IMR-90 (cell line): ENCODE measurements around the gene CNTN3. TPM values are rescaled to one million over a fixed set of nuclear protein-coding genes. Genes with fewer than 3 reads are reported as not detected.
A peak's percentile ranks its signal among the peaks of the same experiment; 100 is the strongest.

Experiments used
- ATAC-seq: fragments of 200-7000 bp; cut with Tn5 transposase; 2 replicates; pipeline ENCODE4 v1.9.1; 2020; ENCODE audit warnings: low read depth, mild to moderate bottlenecking, moderate library complexity
- BruUV-seq: library from RNA; stranded (reverse); fragments of 400-500 nt; replicated peaks from 2 replicates; lab custom pipeline; 2021; lab: Mats Ljungman, UMichigan
- CTCF ChIA-PET: fragments of 300-600 bp; formaldehyde crosslinking; extraction: SDS; loops from one replicate; lab custom pipeline; 2021; ENCODE audit warnings: antibody characterized with exemption; lab: Yijun Ruan, JAX
- POLR2A ChIA-PET: fragments of 300-600 bp; sonication (Branson Sonifier 250); formaldehyde crosslinking; loops from one replicate; lab custom pipeline; 2022; ENCODE audit warnings: antibody characterized with exemption; ENCODE audit not compliant: unreplicated experiment; lab: Charles Lee
- DNase-seq: peaks from one replicate; pipeline ENCODE4 v3.0.0; 2013
- H2AFZ ChIP-seq: replicated peaks from 2 replicates; pipeline ENCODE3; 2013; ENCODE audit warnings: low read length, mild to moderate bottlenecking; ENCODE audit not compliant: poor library complexity
- H2AK5ac ChIP-seq: 2 replicates; pipeline ENCODE4 v1.6.1; 2013; ENCODE audit warnings: low read depth, low read length, inconsistent platforms
- H2AK9ac ChIP-seq: replicated peaks from 2 replicates; pipeline ENCODE3; 2013; ENCODE audit warnings: mild to moderate bottlenecking, low read depth, low read length, moderate library complexity; ENCODE audit not compliant: poor library complexity
- H2BK120ac ChIP-seq: 2 replicates; pipeline ENCODE4 v1.6.1; 2013; ENCODE audit warnings: low read depth, low read length, inconsistent platforms
- H2BK15ac ChIP-seq: 3 replicates; pipeline ENCODE4 v1.6.1; 2013; ENCODE audit warnings: low read depth, low read length, inconsistent platforms
- H2BK20ac ChIP-seq: 2 replicates; pipeline ENCODE4 v1.6.1; 2013; ENCODE audit warnings: low read depth, mild to moderate bottlenecking, inconsistent platforms, low read length, moderate library complexity
- H2BK5ac ChIP-seq: 2 replicates; pipeline ENCODE4 v1.6.1; 2013; ENCODE audit warnings: mild to moderate bottlenecking, low read depth, low read length, inconsistent platforms; ENCODE audit not compliant: poor library complexity, severe bottlenecking
- H3K14ac ChIP-seq: replicated peaks from 2 replicates; pipeline ENCODE4 v1.6.1; 2013; ENCODE audit warnings: low read depth, low read length, inconsistent platforms
- H3K18ac ChIP-seq: 2 replicates; pipeline ENCODE4 v1.6.1; 2013; ENCODE audit warnings: low read depth, low read length, control low read depth
- H3K23ac ChIP-seq: 2 replicates; pipeline ENCODE4 v1.6.1; 2013; ENCODE audit warnings: low read depth, low read length, inconsistent platforms
- H3K27ac ChIP-seq: 2 replicates; pipeline ENCODE4 v1.5.1; 2013; ENCODE audit warnings: mild to moderate bottlenecking, control low read depth, low read length; ENCODE audit not compliant: insufficient read depth
- H3K27me3 ChIP-seq: 2 replicates; pipeline ENCODE4 v1.6.1; 2013; ENCODE audit warnings: low read length; ENCODE audit not compliant: control insufficient read depth, insufficient read depth
- H3K36me3 ChIP-seq: 2 replicates; pipeline ENCODE4 v1.6.1; 2013; ENCODE audit warnings: low read length, mixed read lengths; ENCODE audit not compliant: control insufficient read depth, insufficient read depth
- H3K4ac ChIP-seq: 2 replicates; pipeline ENCODE4 v1.6.1; 2013; ENCODE audit warnings: low read depth, low read length, inconsistent platforms
- H3K4me1 ChIP-seq: 2 replicates; pipeline ENCODE4 v1.6.1; 2013; ENCODE audit warnings: low read length, mixed read lengths; ENCODE audit not compliant: control insufficient read depth, insufficient read depth
- H3K4me2 ChIP-seq: 2 replicates; pipeline ENCODE4 v1.6.1; 2013; ENCODE audit warnings: low read depth, mild to moderate bottlenecking, control low read depth, low read length, moderate library complexity
- H3K4me3 ChIP-seq: 2 replicates; pipeline ENCODE4 v1.5.1; 2013; ENCODE audit warnings: low read depth, mild to moderate bottlenecking, control low read depth, low read length, moderate library complexity; ENCODE audit not compliant: insufficient read depth
- H3K56ac ChIP-seq: 2 replicates; pipeline ENCODE4 v1.6.1; 2013; ENCODE audit warnings: low read length, inconsistent platforms; ENCODE audit not compliant: insufficient read depth; ENCODE audit errors: extremely low read depth
- H3K79me1 ChIP-seq, 2 experiments: 2 replicates each; pipeline ENCODE4 v1.6.1; 2013; ENCODE audit warnings: low read length in 2 of 2, inconsistent platforms in 1 of 2, low read depth in 1 of 2
- H3K9ac ChIP-seq: 2 replicates; pipeline ENCODE4 v1.6.1; 2013; ENCODE audit warnings: low read depth, low read length, control low read depth
- H3K9me1 ChIP-seq: 2 replicates; pipeline ENCODE4 v1.6.1; 2013; ENCODE audit warnings: low read length, inconsistent platforms; ENCODE audit not compliant: insufficient read depth
- H3K9me3 ChIP-seq: 2 replicates; pipeline ENCODE4 v1.6.1; 2013; ENCODE audit warnings: low read length; ENCODE audit not compliant: control insufficient read depth, insufficient read depth
- H4K20me1 ChIP-seq: 2 replicates; pipeline ENCODE4 v1.6.1; 2013; ENCODE audit warnings: low read length, inconsistent platforms; ENCODE audit not compliant: insufficient read depth
- H4K5ac ChIP-seq: 2 replicates; pipeline ENCODE4 v1.6.1; 2013; ENCODE audit warnings: mild to moderate bottlenecking, low read depth, low read length, control low read depth
- H4K8ac ChIP-seq, 2 experiments: 2 replicates each; pipeline ENCODE4 v1.6.1; 2013; ENCODE audit warnings: low read depth in 2 of 2, low read length in 2 of 2, control low read depth in 1 of 2, inconsistent platforms in 1 of 2
- H4K91ac ChIP-seq: 2 replicates; pipeline ENCODE4 v1.6.1; 2013; ENCODE audit warnings: low read depth, low read length, inconsistent platforms; ENCODE audit not compliant: insufficient read depth
- CEBPB ChIP-seq: IDR thresholded peaks from 2 replicates; pipeline ENCODE4 v1.6.1; 2012; ENCODE audit warnings: low read depth, low read length, improper control_type of control experiment
- FOS ChIP-seq: fragments of 150-350 bp; IDR thresholded peaks from 2 replicates; pipeline ENCODE4 v1.6.1; 2016; ENCODE audit warnings: low read depth, low read length
- NFE2L2 ChIP-seq: fragments of 150-350 bp; IDR thresholded peaks from 2 replicates; pipeline ENCODE4 v1.6.1; 2016; ENCODE audit warnings: low read depth, mild to moderate bottlenecking, low read length
- POLR2A ChIP-seq: IDR thresholded peaks from 2 replicates; pipeline ENCODE4 v1.6.1; 2012; ENCODE audit warnings: mild to moderate bottlenecking, low read depth, low read length
- RAD21 ChIP-seq: IDR thresholded peaks from 2 replicates; pipeline ENCODE4 v1.6.1; 2012; ENCODE audit warnings: low read length, improper control_type of control experiment
- RCOR1 ChIP-seq: IDR thresholded peaks from 2 replicates; pipeline ENCODE4 v1.6.1; 2012; ENCODE audit warnings: mild to moderate bottlenecking, low read length, improper control_type of control experiment; ENCODE audit not compliant: insufficient replicate concordance
- SMC3 ChIP-seq: fragments of 150-350 bp; IDR thresholded peaks from 2 replicates; pipeline ENCODE4 v1.6.1; 2016; ENCODE audit warnings: low read depth, mild to moderate bottlenecking, antibody characterized with exemption, low read length, moderate library complexity
- WGBS, 2 experiments: methylation state at CpG; one replicate each; pipeline versions ENCODE4 v1.1.5 to v1.1.7; 2013; ENCODE audit warnings: missing lambda C conversion rate in 2 of 2; ENCODE audit not compliant: insufficient read length in 1 of 2; ENCODE audit errors: extremely low coverage in 2 of 2; 5-methylcytosine and 5-hydroxymethylcytosine counted together
- dilution Hi-C: fragments of 300-500 bp; cut with HindIII; formaldehyde crosslinking; loops from one replicate; pipeline ENCODE4 v1.14.3; 2018; ENCODE audit warnings: low sequenced_read_pairs; ENCODE audit not compliant: unreplicated experiment
- in situ Hi-C: fragments of 300-500 bp; cut with MboI; formaldehyde crosslinking; loops from 3 replicates; pipeline ENCODE4 v1.14.3; 2019; ENCODE audit warnings: low sequenced_read_pairs, inconsistent platforms, mixed read lengths
- intact Hi-C: fragments of 100-400 bp; cut with micrococcal nuclease; formaldehyde crosslinking; loops from 2 replicates; pipeline ENCODE4 v1.10.0; 2022
- polyA plus RNA-seq, 3 experiments: library from polyadenylated mRNA; depleted of rRNA; stranded (reverse); fragments of >200 nt; gene quantifications; 2 replicates each; pipeline ENCODE4 v1.2.3, GENCODE V29; 2012; ENCODE audit warnings: low replicate concordance in 1 of 3
- total RNA-seq: library from RNA; depleted of rRNA; stranded (reverse); fragments of >200 nt; gene quantifications from 2 replicates; pipeline ENCODE4 v1.2.3, GENCODE V29; 2012
- TF ChIP-seq, protein P1 (sequence below): fragments of 150-350 bp; IDR thresholded peaks from 2 replicates; pipeline ENCODE4 v1.6.1; 2016; ENCODE audit warnings: low read depth, mild to moderate bottlenecking, low read length, moderate library complexity, borderline replicate concordance

The CNTN3 gene
- total and polyA plus RNA-seq, 2 of the 4 experiments (the other 2 are of a cell fraction), result 3.5 to 3.6 TPM

DNA sequence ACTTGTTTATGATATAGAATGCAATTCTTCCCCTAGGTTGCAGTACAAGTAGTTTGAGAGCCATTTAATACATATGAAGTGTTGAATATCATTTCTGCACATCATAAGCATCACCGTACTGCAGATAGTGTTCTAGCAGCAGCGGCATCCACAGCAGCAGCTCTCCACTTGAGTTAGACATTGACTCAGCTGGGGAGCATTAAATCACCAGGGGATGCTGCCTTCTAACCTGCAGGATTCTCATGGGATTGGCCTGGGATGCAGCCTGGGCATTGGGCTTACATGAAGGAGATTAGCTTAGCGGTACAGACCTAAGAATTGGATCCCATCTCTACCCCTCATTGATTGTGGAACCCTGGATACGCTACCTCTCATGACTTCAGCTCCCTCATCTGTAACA, 43.3 kb downstream of the CNTN3 start:
- Histone ChIP-seq H3K4me2 (no peak overlapping the region), H3K4ac (no peak overlapping the region), H2BK15ac (no peak overlapping the region), H3K23ac (no peak overlapping the region), H2BK5ac (no peak overlapping the region), H2AK5ac (no peak overlapping the region), H2BK120ac (no peak overlapping the region), H3K27ac (no peak overlapping the region), H3K27me3 (no peaks in the 10 kb centered on the region), H3K79me1 (no peaks in the 10 kb centered on the region; a peak in 1 of 4 replicates), H3K9ac (no peak overlapping the region), H2AFZ (peak overlapping the region; percentile 15), H4K5ac (no peak overlapping the region), H2BK20ac (no peak overlapping the region), H3K36me3 (no peaks in the 10 kb centered on the region), H4K91ac (no peak overlapping the region), H4K20me1 (no peaks in the 10 kb centered on the region), H3K18ac (no peak overlapping the region), H3K9me3 (no peaks in the 10 kb centered on the region), H2AK9ac (no peak overlapping the region), H3K9me1 (no peaks in the 10 kb centered on the region), H3K14ac (no peak overlapping the region), H3K56ac (no peak overlapping the region), H3K4me3 (no peak overlapping the region), H3K4me1 (no peaks in the 10 kb centered on the region), H4K8ac (no peak overlapping the region)
- in situ Hi-C loops, result no loop called here
- dilution Hi-C loops, result no loop called here
- intact Hi-C loops, result loop anchor here (10.0 kb wide), 1 partner anchor 1346 kb away; no protein-coding TSS in a partner anchor
- POLR2A ChIA-PET, result no interaction called here
- DNase-seq (no peak), ATAC-seq (no peak)
- TF ChIP-seq FOS (no peak), SMC3 (no peak), RCOR1 (no peak), CEBPB (no peak), RAD21 (no peak), NFE2L2 (no peak), POLR2A (no peak)
- TF ChIP-seq, protein P1, sequence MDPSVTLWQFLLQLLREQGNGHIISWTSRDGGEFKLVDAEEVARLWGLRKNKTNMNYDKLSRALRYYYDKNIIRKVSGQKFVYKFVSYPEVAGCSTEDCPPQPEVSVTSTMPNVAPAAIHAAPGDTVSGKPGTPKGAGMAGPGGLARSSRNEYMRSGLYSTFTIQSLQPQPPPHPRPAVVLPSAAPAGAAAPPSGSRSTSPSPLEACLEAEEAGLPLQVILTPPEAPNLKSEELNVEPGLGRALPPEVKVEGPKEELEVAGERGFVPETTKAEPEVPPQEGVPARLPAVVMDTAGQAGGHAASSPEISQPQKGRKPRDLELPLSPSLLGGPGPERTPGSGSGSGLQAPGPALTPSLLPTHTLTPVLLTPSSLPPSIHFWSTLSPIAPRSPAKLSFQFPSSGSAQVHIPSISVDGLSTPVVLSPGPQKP, result no peak
- CTCF ChIA-PET, result no interaction called here
- BruUV-seq, result no TSS peak
- WGBS, 2 experiments, result no CpG with 5 or more reads among the region's 4 CpGs
